ENCODE data around the gene SERPINA9. TPM values are rescaled to one million over a fixed set of nuclear protein-coding genes. Genes with fewer than 3 reads are reported as not detected.
"Not testable (repeated sequence)": the region's sequence is repeated elsewhere in the genome, so short reads cannot be mapped to it uniquely, and the experiment has no call there.

The SERPINA9 gene
- polyA plus RNA-seq, 3 donors: not detected

- peak; percentile 5 for DNase-seq
Observed at GRCh38 chr14:94427016-94427613, 48.9 kb downstream of the SERPINA9 start.

DNA sequence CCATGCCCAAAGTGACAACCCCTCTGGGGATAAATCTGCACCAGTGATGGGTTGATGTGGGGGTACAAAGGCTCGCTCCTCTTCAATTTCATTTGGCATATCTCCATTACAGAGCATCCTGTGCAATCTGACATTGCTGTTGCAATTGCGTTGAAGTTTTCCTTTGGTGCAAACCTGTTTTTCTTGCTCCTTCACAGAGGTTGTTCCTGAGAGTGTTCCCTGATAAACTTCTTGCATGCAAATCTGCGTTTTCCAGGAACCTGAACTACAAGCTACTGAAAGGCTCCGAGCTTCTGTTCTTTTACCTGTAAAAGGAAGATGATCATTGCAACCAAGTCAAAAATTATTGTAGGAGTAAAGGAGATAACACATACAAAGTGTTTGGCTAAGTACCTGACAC, 49.5 kb downstream of the SERPINA9 start:
- DNase-seq: peak; percentile 7

- no peak for DNase-seq
Observed at GRCh38 chr14:94424371-94424770, 51.6 kb downstream of the SERPINA9 start.

DNA sequence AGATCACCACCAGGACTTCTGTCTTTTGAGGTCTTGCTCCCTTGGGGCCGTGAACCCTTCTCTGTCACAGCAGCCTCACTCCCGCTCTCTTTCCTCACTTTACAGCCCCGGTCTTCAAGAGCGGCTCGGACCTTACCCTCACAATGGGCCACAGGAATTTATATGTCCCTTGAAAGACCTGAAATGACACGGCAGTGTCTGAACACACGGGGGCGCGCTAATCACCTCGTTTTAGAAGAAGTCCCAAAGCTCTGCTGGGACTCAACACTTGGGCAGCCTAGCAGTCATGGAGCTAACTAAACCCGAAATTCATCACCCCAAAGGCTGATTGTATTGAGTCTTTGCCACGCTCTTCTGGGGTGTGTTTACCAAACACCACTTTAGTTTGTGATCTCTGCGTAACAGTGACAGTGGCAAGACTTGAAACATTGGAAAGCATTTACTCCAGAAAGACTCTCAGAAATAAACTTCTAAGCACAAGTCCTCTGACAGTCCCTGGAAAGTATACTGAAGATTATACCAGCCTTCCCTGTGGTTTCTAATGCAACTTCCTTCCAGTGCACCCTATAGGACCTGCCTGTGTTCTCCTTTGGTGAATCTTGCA, 52.4 kb downstream of the SERPINA9 start:
- DNase-seq: peak; percentile 73

GRCh38 chr14:94421316-94421715, 54.7 kb downstream of the SERPINA9 start:
- no peak for DNase-seq

DNA sequence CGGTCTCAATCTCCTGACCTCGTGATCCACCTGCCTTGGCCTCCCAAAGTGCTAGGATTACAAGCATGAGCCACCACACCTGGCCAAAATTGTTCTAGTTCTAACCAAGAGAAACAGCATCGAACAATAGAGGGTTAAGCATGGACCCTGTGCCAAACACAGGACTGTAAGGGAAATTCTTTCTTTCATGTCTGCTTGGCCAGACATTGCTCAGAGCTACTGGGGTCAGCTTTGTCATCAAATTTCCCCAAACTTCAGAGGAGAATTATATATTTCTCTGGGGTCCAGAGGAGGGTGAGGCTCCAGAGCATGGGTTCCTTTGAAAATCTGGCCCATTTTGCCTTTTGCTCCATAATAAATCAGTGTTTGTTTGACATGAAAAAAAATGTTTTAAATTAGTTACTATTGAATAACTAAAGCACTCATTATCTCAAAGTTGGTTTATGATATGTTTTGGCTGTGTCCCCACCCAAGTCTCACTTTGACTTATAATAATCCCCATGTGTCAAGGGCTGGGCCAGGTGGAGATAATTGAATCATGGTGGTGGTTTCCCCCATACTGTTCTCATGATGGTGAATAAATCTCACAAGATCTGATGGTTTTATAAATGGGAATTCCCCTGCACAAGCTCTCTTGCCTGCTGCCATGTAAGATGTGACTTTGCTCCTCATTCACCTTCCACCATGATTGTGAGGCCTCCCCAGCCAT, 58.3 kb downstream of the SERPINA9 start:
- DNase-seq: not testable (repeated sequence)

Other genes starting within 250 kb of the SERPINA9 start
- gene SERPINA10, start 182.9 kb downstream of the SERPINA9 start, polyA plus RNA-seq (ENCODE audit: insufficient read length in 3 of 3): under 1 TPM; 0.15 to 0.31 (median 0.28) TPM
- 1 to 10 TPM; 7.2 to 7.9 (median 7.9) TPM for gene SERPINA6, start 152.9 kb downstream of the SERPINA9 start, polyA plus RNA-seq (ENCODE audit: insufficient read length in 3 of 3)
- not detected for gene SERPINA2, start 109.5 kb downstream of the SERPINA9 start, polyA plus RNA-seq (ENCODE audit: insufficient read length in 3 of 3)
- gene SERPINA1, start 87.6 kb downstream of the SERPINA9 start, polyA plus RNA-seq (ENCODE audit: insufficient read length in 3 of 3): 100 to 1,000 TPM in 1 of 3 donors, 10 to 100 TPM in 2; 72.2 to 105 (median 81.3) TPM
- not detected for gene SERPINA11, start 23.4 kb downstream of the SERPINA9 start, polyA plus RNA-seq (ENCODE audit: insufficient read length in 3 of 3)
- gene SERPINA12, start 33.3 kb upstream of the SERPINA9 start, polyA plus RNA-seq (ENCODE audit: insufficient read length in 3 of 3): 1 to 10 TPM in 1 of 3 donors, under 1 TPM in 2; 0.33 to 1.1 (median 0.65) TPM
- 1 to 10 TPM in 2 of 3 donors, under 1 TPM in 1; 0.80 to 1.7 (median 1.3) TPM for gene SERPINA4, start 85.2 kb upstream of the SERPINA9 start, polyA plus RNA-seq (ENCODE audit: insufficient read length in 3 of 3)
- gene SERPINA5, start 105.2 kb upstream of the SERPINA9 start, polyA plus RNA-seq (ENCODE audit: insufficient read length in 3 of 3): 10 to 100 TPM in 1 of 3 donors, 1 to 10 TPM in 2; 9.2 to 12.8 (median 9.4) TPM
- gene SERPINA3, start 136.2 kb upstream of the SERPINA9 start, polyA plus RNA-seq (ENCODE audit: insufficient read length in 3 of 3): under 1 TPM in 1 of 3 donors, not detected in 2; 0.14 TPM

Measured in renal pelvis (tissue), 4 donors.